AG04449 (cell line): ENCODE results near the gene OR9G4.

Experiments used
- CTCF ChIA-PET: fragments of 350-600 bp; formaldehyde crosslinking; extraction: SDS; loops from one replicate; lab custom pipeline; 2021; ENCODE audit warnings: antibody characterized with exemption; lab: Yijun Ruan, JAX
- POLR2A ChIA-PET: fragments of 400-600, 350-600 bp; formaldehyde crosslinking; extraction: SDS; loops from one replicate; lab custom pipeline; 2020; ENCODE audit warnings: antibody characterized with exemption, inconsistent platforms; lab: Yijun Ruan, JAX
- DNase-seq: peaks from one replicate; pipeline ENCODE4 v3.0.0-alpha.2; 2010; ENCODE audit warnings: low read depth, low spot score
- H3K4me3 ChIP-seq: 2 replicates; pipeline ENCODE4 v1.5.1; 2011; ENCODE audit warnings: low read depth, mild to moderate bottlenecking, control low read depth, low read length
- TF ChIP-seq, protein P1 (sequence below): IDR thresholded peaks from one replicate; pipeline ENCODE4 v1.5.1; 2011; ENCODE audit warnings: mild to moderate bottlenecking, moderate library complexity, low read length, control low read depth, inconsistent platforms; ENCODE audit not compliant: insufficient read depth; ENCODE audit errors: missing control alignments

OR9G4 gene

DNA sequence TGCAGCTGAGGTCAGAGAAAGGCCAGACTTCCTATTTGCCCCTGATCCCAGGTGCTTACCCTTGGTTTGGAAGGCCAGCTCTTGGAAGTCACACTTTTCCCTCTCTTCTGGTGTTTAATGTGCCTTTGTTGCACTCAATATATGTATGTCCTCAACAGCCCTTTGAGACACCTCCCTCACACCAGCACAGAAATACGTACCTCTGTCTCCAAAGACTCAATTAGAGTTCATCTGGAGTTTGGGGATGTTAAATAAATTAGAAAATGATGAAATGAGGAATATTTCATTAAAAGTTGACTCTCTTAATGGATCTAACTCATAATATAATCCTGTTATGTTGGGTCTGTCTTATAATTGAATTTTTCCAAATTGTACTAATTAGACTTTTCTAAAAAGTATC is at the start of gene OR9G4:
TSS of gene OR9G4 (minus strand) at position 101 of the 400 bp plus-strand sequence. CDS start 4,931 bp downstream, outside the sequence.
- DNase-seq, result no peak
- no peak within 1 kb of the TSS for H3K4me3 ChIP-seq
- ChIA-PET CTCF (no interaction called here), POLR2A (no interaction called here)
- TF ChIP-seq, protein P1, sequence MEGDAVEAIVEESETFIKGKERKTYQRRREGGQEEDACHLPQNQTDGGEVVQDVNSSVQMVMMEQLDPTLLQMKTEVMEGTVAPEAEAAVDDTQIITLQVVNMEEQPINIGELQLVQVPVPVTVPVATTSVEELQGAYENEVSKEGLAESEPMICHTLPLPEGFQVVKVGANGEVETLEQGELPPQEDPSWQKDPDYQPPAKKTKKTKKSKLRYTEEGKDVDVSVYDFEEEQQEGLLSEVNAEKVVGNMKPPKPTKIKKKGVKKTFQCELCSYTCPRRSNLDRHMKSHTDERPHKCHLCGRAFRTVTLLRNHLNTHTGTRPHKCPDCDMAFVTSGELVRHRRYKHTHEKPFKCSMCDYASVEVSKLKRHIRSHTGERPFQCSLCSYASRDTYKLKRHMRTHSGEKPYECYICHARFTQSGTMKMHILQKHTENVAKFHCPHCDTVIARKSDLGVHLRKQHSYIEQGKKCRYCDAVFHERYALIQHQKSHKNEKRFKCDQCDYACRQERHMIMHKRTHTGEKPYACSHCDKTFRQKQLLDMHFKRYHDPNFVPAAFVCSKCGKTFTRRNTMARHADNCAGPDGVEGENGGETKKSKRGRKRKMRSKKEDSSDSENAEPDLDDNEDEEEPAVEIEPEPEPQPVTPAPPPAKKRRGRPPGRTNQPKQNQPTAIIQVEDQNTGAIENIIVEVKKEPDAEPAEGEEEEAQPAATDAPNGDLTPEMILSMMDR, result no peak

DNA sequence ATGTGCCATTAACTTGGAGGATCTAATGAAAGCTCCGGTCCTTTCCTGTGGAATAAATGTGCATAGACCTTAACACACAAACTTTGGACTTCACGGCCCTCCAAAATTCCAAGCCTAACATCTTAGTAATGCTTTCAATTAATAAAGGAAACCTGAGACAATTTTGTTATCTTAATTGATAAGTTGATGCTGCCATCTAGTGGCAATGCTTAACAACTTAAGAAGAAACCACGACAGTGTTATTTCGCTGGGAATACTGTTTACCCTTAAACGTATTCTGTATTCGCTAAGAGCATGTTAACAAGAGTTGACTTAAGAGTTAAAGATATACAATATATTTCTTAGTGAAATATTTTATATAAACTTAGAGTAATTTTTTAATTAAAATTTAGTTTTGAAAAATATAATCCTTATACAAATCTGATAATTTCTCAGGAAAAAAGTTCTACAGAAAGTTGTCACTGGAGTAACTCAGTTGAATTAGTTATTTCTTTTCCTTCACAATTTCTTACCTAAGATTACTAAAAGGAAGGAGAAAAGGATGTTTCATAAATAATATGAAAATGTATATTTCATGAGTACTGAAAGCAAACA is 35.0 kb upstream of the OR9G4 start:
- TF ChIP-seq, protein P1, result peak; percentile 32
- no peak overlapping the region for H3K4me3 ChIP-seq
- peak; percentile 2 for DNase-seq
- CTCF ChIA-PET, result interaction anchor here (1.1 to 1.2 kb wide), 3 partner anchors 9 to 17 kb away, joined by 3 to 7 read pairs (median 6); no protein-coding TSS in a partner anchor
- POLR2A ChIA-PET, result no interaction called here

DNA sequence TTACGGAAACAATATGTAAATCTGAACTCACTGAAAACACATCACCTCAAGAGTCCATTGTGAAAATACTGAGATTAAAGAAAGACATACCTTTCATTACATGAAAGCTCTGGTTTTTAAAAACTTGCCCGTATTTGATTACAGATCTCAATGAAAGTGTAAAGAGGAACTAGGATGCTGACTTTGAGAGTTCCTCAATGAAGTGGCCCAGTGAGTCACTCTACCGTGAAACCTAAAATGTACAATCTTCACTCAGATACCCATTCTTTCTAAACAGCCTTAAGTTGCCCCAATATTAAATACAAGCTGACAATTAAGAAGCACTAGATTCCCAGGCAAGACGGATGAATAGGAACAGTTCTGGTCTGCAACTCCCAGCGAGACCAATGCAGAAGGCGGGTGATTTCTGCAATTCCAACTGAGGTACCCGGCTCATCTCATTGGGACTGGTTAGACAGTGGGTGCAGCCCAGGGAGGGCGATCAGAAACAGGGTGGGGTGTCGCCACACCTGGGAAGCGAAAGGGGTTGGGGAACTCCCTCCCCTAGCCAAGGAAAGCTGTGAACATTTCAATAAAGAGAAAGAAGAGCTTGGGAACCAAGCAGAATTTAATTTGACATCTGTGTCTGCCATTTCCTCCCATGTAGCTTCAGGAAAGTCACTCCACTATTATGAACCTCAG is 33.8 kb upstream of the OR9G4 start:
- POLR2A ChIA-PET, result no interaction called here
- no peak overlapping the region for H3K4me3 ChIP-seq
- TF ChIP-seq, protein P1, result no peak
- no peak for DNase-seq
- CTCF ChIA-PET, result interaction anchor here (0.5 to 1.2 kb wide), 6 partner anchors 8 to 536 kb away, joined by 3 to 7 read pairs (median 3); no protein-coding TSS in a partner anchor

DNA sequence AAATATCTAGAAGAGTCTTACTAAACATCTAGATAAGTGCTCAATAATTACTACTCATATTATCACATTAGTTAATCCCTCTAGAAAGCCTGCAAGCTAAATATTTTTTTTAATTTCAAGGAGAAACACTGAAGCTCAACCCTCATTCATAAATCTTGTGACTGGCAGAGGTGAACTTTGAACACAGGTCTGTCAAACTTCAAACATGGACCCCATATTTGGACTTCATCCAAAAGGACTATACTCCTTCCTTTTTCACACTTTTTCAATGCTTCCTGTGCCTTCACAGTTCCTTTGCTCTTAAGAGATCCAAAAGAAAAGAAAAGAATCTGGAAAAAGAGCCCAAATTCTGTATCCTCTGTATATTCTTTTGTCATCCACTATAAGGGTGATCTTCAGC is 28.3 kb upstream of the OR9G4 start:
- POLR2A ChIA-PET, result no interaction called here

DNA sequence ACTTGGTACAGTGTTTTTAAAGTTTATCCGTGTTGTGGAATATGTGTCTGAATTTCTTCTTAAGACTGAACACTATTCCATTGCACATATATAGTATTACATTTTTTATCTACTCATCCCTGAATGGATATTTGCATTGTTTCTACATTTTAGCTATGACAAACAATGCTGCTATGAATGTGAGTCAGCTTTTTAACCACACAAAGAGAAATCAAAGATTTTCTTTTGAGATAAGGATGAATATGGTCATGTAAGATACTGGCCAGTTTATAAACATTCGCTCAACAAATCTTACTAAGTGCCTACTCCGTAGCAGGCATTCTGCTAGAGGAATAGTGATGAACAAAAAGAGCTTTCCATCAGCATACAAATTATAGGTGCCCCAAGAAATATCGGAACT is 16.5 kb upstream of the OR9G4 start:
- ChIA-PET CTCF (interaction anchor here (2.3 kb wide), 1 partner anchor 18 kb away, joined by 6 read pairs; no protein-coding TSS in a partner anchor), POLR2A (no interaction called here)
- TF ChIP-seq, protein P1, result no peak
- no peak for DNase-seq
- no peak overlapping the region for H3K4me3 ChIP-seq

More for the DNA sequence above, 28.3 kb upstream of the OR9G4 start:
- no peak overlapping the region for H3K4me3 ChIP-seq
- no peak for DNase-seq
- CTCF ChIA-PET, result no interaction called here
- TF ChIP-seq, protein P1, result no peak

DNA sequence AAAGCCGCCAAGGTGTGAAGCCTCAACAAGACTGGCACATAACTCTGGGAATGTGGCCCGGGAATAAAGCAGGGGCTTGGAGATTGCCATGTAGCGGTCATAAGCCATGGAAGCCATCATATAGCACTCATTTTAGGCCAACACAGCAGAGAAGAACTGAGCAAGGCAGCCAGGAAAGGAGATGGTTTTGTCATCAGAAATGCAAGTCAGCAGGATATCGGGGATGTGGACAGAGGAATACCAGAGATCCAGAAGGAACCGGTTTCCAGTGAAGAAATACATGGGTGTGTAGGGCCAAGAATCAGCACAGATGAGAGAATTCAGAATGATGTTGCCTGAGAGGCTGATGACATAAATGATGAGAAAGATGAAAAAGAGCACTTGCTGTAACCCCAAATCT is 3.0 kb upstream of the OR9G4 start:
- H3K4me3 ChIP-seq, result no peak overlapping the region
- POLR2A ChIA-PET, result no interaction called here
- CTCF ChIA-PET, result no interaction called here
- TF ChIP-seq, protein P1, result no peak
- no peak for DNase-seq
